ENCODE data around the gene INHBC.
A peak's percentile ranks its signal among the peaks of the same experiment; 100 is the strongest.
"Not testable (repeated sequence)": the region's sequence is repeated elsewhere in the genome, so short reads cannot be mapped to it uniquely, and the experiment has no call there.

INHBC gene, protein sequence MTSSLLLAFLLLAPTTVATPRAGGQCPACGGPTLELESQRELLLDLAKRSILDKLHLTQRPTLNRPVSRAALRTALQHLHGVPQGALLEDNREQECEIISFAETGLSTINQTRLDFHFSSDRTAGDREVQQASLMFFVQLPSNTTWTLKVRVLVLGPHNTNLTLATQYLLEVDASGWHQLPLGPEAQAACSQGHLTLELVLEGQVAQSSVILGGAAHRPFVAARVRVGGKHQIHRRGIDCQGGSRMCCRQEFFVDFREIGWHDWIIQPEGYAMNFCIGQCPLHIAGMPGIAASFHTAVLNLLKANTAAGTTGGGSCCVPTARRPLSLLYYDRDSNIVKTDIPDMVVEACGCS

GRCh38 chr12:57434517-57435223 lies at the start of gene INHBC:
Gene INHBC (plus strand): TSS chr12:57434784. CDS start chr12:57434887, 103 bp downstream.
- peak within 1 kb of the TSS; percentile 60 for H3K27ac Mint-ChIP-seq
- no peaks in the 10 kb centered on the region for H3K9me3 Mint-ChIP-seq
- H3K4me3 Mint-ChIP-seq, result peak within 1 kb of the TSS; percentile 45
- peaks cover 20% of the 10 kb centered on the region for H3K4me1 Mint-ChIP-seq (ENCODE audit: low read depth)
- peaks cover 7% of the 10 kb centered on the region for H3K36me3 Mint-ChIP-seq (ENCODE audit: low read depth)
- no peaks in the 10 kb centered on the region for H3K27me3 Mint-ChIP-seq
- no peak for DNase-seq

GRCh38 chr12:57385586-57385985 lies 49.0 kb upstream of the INHBC start:
- Mint-ChIP-seq H3K36me3 (ENCODE audit: low read depth) (peaks cover 40% of the 10 kb centered on the region), H3K4me1 (ENCODE audit: low read depth) (peaks cover 22% of the 10 kb centered on the region), H3K27ac (peak overlapping the region; percentile 33), H3K27me3 (no peaks in the 10 kb centered on the region), H3K4me3 (no peak overlapping the region), H3K9me3 (no peaks in the 10 kb centered on the region)
- DNase-seq, result no peak

- peaks cover 39% of the 10 kb centered on the region for H3K36me3 Mint-ChIP-seq (ENCODE audit: low read depth)
- no peaks in the 10 kb centered on the region for H3K9me3 Mint-ChIP-seq
- H3K4me1 Mint-ChIP-seq (ENCODE audit: low read depth), result peaks cover 18% of the 10 kb centered on the region
- H3K27ac Mint-ChIP-seq, result no peak overlapping the region
- H3K27me3 Mint-ChIP-seq, result no peaks in the 10 kb centered on the region
- DNase-seq, result no peak
- no peak overlapping the region for H3K4me3 Mint-ChIP-seq
Measured at GRCh38 chr12:57386187-57386720, 48.3 kb upstream of the INHBC start.

GRCh38 chr12:57388425-57388824 lies 46.2 kb upstream of the INHBC start:
- Mint-ChIP-seq H3K27me3 (no peaks in the 10 kb centered on the region), H3K4me3 (no peak overlapping the region), H3K4me1 (ENCODE audit: low read depth) (peaks cover 12% of the 10 kb centered on the region), H3K27ac (no peak overlapping the region), H3K9me3 (no peaks in the 10 kb centered on the region), H3K36me3 (ENCODE audit: low read depth) (peaks cover 53% of the 10 kb centered on the region)
- no peak for DNase-seq

GRCh38 chr12:57389033-57389432 lies 45.6 kb upstream of the INHBC start:
- DNase-seq, result no peak
- peak overlapping the region; percentile 6 for H3K27ac Mint-ChIP-seq
- H3K4me1 Mint-ChIP-seq (ENCODE audit: low read depth), result peaks cover 12% of the 10 kb centered on the region
- H3K36me3 Mint-ChIP-seq (ENCODE audit: low read depth), result peaks cover 55% of the 10 kb centered on the region
- no peaks in the 10 kb centered on the region for H3K27me3 Mint-ChIP-seq
- H3K9me3 Mint-ChIP-seq, result no peaks in the 10 kb centered on the region
- no peak overlapping the region for H3K4me3 Mint-ChIP-seq

GRCh38 chr12:57390174-57390573 lies 44.4 kb upstream of the INHBC start:
- no peak for DNase-seq
- no peaks in the 10 kb centered on the region for H3K27me3 Mint-ChIP-seq
- H3K4me3 Mint-ChIP-seq, result no peak overlapping the region
- no peaks in the 10 kb centered on the region for H3K9me3 Mint-ChIP-seq
- peaks cover 12% of the 10 kb centered on the region for H3K4me1 Mint-ChIP-seq (ENCODE audit: low read depth)
- H3K27ac Mint-ChIP-seq, result no peak overlapping the region
- H3K36me3 Mint-ChIP-seq (ENCODE audit: low read depth), result peaks cover 62% of the 10 kb centered on the region

GRCh38 chr12:57395121-57395520 lies 39.5 kb upstream of the INHBC start:
- H3K4me1 Mint-ChIP-seq (ENCODE audit: low read depth), result peaks cover 11% of the 10 kb centered on the region
- H3K36me3 Mint-ChIP-seq (ENCODE audit: low read depth), result peaks cover 58% of the 10 kb centered on the region
- H3K27ac Mint-ChIP-seq, result no peak overlapping the region
- H3K4me3 Mint-ChIP-seq, result no peak overlapping the region
- no peaks in the 10 kb centered on the region for H3K27me3 Mint-ChIP-seq
- no peaks in the 10 kb centered on the region for H3K9me3 Mint-ChIP-seq
- DNase-seq, result no peak

GRCh38 chr12:57397441-57397840 lies 37.1 kb upstream of the INHBC start:
- peaks cover 46% of the 10 kb centered on the region for H3K36me3 Mint-ChIP-seq (ENCODE audit: low read depth)
- no peak for DNase-seq
- no peaks in the 10 kb centered on the region for H3K9me3 Mint-ChIP-seq
- no peak overlapping the region for H3K4me3 Mint-ChIP-seq
- peak overlapping the region; percentile 7 for H3K27ac Mint-ChIP-seq
- peaks cover 15% of the 10 kb centered on the region for H3K4me1 Mint-ChIP-seq (ENCODE audit: low read depth)
- H3K27me3 Mint-ChIP-seq, result no peaks in the 10 kb centered on the region

DNA sequence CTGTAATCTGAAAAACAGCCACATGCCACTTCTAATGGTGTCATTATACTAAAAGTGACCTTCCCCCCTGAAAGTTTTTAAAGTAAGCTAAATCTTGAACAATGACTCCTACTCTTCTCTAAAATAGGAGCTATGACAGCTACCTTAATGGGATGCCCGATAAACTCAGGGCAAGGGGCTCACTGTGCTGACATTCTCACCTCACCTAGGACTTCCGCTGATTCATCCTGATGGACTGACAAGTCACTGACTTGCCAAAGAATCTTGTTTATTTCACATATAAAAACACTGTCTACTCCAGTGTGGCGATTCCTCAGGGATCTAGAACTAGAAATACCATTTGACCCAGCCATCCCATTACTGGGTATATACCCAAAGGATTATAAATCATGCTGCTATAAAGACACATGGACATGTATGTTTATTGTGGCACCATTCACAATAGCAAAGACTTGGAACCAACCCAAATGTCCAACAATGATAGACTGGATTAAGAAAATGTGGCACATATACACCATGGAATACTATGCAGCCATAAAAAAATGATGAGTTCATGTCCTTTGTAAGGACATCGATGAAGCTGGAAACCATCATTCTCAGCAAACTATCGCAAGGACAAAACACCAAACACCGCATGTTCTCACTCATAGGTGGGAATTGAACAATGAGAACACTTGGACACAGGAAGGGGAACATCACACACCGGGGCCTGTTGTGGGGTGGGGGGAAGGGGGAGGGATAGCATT lies 34.7 kb upstream of the INHBC start:
- peaks cover 27% of the 10 kb centered on the region for H3K36me3 Mint-ChIP-seq (ENCODE audit: low read depth)
- peak overlapping the region; percentile 30 for H3K27ac Mint-ChIP-seq
- not testable (repeated sequence) for H3K27me3 Mint-ChIP-seq

DNA sequence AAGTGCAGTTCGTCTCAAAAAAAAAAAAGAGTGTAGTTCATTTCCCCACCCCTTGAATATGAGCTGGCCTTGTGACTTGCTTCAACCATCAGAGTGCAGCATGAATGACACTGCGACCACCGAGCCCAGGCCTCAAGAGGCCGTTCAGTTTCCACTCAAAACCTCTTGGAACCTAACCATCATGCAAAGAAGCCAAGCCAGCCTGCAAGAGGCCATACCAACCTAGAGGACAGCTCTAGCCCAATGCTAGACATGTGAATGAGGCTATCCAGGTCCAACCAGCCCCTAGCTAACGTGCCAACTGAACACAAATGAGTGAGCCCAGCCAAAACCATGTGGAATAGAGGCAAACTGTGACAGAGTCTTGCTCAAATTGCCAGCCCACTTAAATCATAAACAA lies 33.4 kb upstream of the INHBC start:
- H3K27ac Mint-ChIP-seq, result no peak overlapping the region
- H3K4me3 Mint-ChIP-seq, result no peak overlapping the region
- peaks cover 27% of the 10 kb centered on the region for H3K4me1 Mint-ChIP-seq (ENCODE audit: low read depth)
- H3K27me3 Mint-ChIP-seq, result no peaks in the 10 kb centered on the region
- peaks cover 20% of the 10 kb centered on the region for H3K36me3 Mint-ChIP-seq (ENCODE audit: low read depth)
- no peaks in the 10 kb centered on the region for H3K9me3 Mint-ChIP-seq
- no peak for DNase-seq

More for the DNA sequence above, 34.7 kb upstream of the INHBC start:
- DNase-seq, H3K9me3 Mint-ChIP-seq, H3K4me3 Mint-ChIP-seq: not testable (repeated sequence)
- H3K4me1 Mint-ChIP-seq (ENCODE audit: low read depth), result peaks cover 18% of the 10 kb centered on the region

DNA sequence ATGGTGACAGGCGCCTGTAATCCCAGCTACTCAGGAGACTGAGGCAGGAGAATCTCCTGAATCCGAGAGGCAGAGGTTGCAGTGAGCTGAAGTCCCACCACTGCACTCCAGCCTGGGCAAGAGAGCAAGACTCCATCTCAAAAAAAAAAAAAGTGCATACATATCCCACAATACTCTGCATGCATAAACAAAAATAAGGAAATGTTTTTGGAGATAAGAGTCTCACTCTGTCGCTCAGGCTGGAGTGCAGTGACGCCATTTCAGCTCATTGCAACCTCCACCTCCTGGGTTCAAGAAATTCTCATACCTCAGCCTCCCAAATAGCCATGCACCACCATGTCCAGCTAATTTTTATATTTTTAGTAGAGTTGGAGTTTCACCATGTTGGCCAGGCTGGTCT lies 32.4 kb upstream of the INHBC start:
- H3K27ac Mint-ChIP-seq, DNase-seq, H3K9me3 Mint-ChIP-seq, H3K4me3 Mint-ChIP-seq, H3K27me3 Mint-ChIP-seq: not testable (repeated sequence)
- H3K4me1 Mint-ChIP-seq (ENCODE audit: low read depth), result peaks cover 32% of the 10 kb centered on the region
- peaks cover 20% of the 10 kb centered on the region for H3K36me3 Mint-ChIP-seq (ENCODE audit: low read depth)

- H3K4me3 Mint-ChIP-seq, result no peak overlapping the region
- H3K36me3 Mint-ChIP-seq (ENCODE audit: low read depth), result peaks cover 12% of the 10 kb centered on the region
- H3K9me3 Mint-ChIP-seq, result no peaks in the 10 kb centered on the region
- H3K27ac Mint-ChIP-seq, result peak overlapping the region; percentile 93
- DNase-seq, result no peak
- H3K4me1 Mint-ChIP-seq (ENCODE audit: low read depth), result peaks cover 24% of the 10 kb centered on the region
- no peaks in the 10 kb centered on the region for H3K27me3 Mint-ChIP-seq
Measured at GRCh38 chr12:57404966-57405640, 29.5 kb upstream of the INHBC start.

DNA sequence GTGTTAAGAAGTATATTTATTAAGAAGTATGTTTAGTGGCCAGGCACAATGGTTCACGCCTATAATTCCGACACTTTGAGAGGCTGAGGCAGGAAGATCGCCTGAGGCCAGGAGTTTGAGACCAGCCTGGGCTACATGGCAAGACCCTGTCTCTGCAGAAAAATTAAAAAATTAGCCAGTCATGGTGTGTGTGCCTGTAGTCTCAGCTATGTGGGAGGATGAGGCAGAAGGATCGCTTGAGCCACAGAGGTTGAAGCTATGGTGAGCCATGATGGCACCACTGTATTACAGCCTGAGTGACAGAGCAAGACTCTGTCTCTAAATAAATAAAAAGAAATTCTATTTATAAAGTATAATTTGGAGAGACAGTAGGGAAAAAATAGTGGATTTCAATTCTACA lies 24.1 kb upstream of the INHBC start:
- Mint-ChIP-seq H3K27me3 (no peaks in the 10 kb centered on the region), H3K4me3 (no peak overlapping the region), H3K9me3 (no peaks in the 10 kb centered on the region), H3K36me3 (ENCODE audit: low read depth) (peaks cover 25% of the 10 kb centered on the region), H3K4me1 (ENCODE audit: low read depth) (peaks cover 31% of the 10 kb centered on the region), H3K27ac (no peak overlapping the region)
- DNase-seq, result peak; percentile 14

DNA sequence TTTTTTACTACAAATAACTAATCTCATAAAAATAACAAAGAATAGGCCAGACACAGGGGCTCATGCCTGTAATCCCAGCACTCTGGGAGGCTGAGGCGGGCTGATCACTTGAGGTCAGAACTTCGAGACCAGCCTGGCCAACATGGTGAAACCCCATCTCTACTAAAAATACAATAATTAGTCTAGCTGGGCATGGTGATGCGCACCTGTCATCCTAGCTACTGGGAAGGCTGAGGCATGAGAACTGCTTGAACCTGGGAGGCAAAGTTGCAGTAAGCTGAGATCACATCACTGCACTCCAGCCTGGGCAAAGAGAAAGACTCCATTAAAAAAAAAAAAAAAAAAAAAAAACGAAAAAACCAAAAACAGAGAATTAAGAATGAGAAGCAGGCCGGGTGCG lies 20.4 kb upstream of the INHBC start:
- peak; percentile 14 for DNase-seq
- peaks cover 41% of the 10 kb centered on the region for H3K4me1 Mint-ChIP-seq (ENCODE audit: low read depth)
- H3K36me3 Mint-ChIP-seq (ENCODE audit: low read depth), result peaks cover 25% of the 10 kb centered on the region
- not testable (repeated sequence) for H3K27me3 Mint-ChIP-seq, H3K9me3 Mint-ChIP-seq, H3K4me3 Mint-ChIP-seq, H3K27ac Mint-ChIP-seq

Data from activated T-cell treated with anti-CD3 and anti-CD28 coated beads, Interleukin-2, amount 50 U/mL, for 24 hours (primary cell).